Liver (tissue), 3 donors: ENCODE data around the gene HSPG2.

Source experiments
- EGR1 ChIP-seq, 2 donors: IDR thresholded peaks; 2 replicates each; pipeline ENCODE4 v1.6.1; 2016 to 2018; ENCODE audit warnings: antibody characterized with exemption in 2 of 2, low read depth in 2 of 2
- GABPA ChIP-seq, 2 donors: IDR thresholded peaks in 1 of 2; conservative IDR thresholded peaks in 1 of 2; 2 replicates each; pipeline ENCODE4 v1.6.1; 2016; ENCODE audit warnings: antibody characterized with exemption in 2 of 2, mild to moderate bottlenecking in 1 of 2, moderate library complexity in 1 of 2
- JUND ChIP-seq, 2 donors: IDR thresholded peaks; 2 replicates each; pipeline ENCODE4 v1.6.1; 2016; ENCODE audit warnings: antibody characterized with exemption in 2 of 2
- SP1 ChIP-seq: IDR thresholded peaks from 2 replicates; pipeline ENCODE4 v1.6.1; 2018; ENCODE audit warnings: antibody characterized with exemption, mild to moderate bottlenecking
- TAF1 ChIP-seq: conservative IDR thresholded peaks from 2 replicates; pipeline ENCODE4 v1.6.1; 2016; ENCODE audit warnings: antibody characterized with exemption, mild to moderate bottlenecking
- TF ChIP-seq, protein P1 (sequence below): fragments of 150-350 bp; IDR thresholded peaks from 2 replicates; pipeline ENCODE4 v1.5.1; 2017; ENCODE audit warnings: improper control_type of control experiment, low read depth, low read length; ENCODE audit not compliant: missing input control
- TF ChIP-seq, protein P2 (sequence below): IDR thresholded peaks from 2 replicates; pipeline ENCODE4 v1.6.1; 2016; ENCODE audit warnings: antibody characterized with exemption, mild to moderate bottlenecking
- TF ChIP-seq, protein P3 (sequence below): IDR thresholded peaks from 2 replicates; pipeline ENCODE4 v1.6.1; 2016; ENCODE audit warnings: antibody characterized with exemption
- donor health status: healthy.
- donor health status: healthy.

DNA sequence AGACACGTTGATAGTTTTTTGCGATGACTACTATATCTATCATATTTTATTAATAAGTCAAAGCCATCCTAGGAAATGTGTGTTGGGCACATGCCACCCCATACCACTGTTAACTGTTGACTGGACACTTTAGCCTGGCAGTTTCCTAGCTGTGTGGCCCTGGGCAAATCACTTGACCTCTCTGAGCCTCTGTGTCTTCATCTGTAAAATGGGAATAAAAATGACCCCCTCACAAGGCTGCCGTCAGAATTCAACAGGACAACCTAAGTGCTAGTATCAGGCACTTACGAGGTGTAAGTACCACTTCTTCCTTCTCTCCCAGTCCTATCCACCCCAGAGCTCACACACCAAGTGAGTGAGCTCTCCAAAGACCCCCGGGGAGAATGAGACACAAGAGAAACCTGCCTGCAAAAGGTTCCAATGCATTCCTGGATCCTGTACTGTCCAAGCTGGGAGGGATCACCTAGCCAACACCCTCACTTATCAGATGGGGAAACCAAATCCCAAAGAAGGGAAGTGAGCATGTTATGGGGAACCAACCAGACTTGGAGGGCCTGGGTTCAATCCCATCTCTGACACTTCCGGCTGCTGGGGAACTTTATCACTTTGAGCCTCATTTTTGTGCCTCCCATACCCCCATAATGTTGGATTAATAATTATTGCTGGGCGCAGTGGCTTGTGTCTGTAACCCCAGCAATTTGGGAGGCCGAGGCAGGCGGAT is 24.9 kb downstream of the HSPG2 start:
- TF ChIP-seq, protein P1, sequence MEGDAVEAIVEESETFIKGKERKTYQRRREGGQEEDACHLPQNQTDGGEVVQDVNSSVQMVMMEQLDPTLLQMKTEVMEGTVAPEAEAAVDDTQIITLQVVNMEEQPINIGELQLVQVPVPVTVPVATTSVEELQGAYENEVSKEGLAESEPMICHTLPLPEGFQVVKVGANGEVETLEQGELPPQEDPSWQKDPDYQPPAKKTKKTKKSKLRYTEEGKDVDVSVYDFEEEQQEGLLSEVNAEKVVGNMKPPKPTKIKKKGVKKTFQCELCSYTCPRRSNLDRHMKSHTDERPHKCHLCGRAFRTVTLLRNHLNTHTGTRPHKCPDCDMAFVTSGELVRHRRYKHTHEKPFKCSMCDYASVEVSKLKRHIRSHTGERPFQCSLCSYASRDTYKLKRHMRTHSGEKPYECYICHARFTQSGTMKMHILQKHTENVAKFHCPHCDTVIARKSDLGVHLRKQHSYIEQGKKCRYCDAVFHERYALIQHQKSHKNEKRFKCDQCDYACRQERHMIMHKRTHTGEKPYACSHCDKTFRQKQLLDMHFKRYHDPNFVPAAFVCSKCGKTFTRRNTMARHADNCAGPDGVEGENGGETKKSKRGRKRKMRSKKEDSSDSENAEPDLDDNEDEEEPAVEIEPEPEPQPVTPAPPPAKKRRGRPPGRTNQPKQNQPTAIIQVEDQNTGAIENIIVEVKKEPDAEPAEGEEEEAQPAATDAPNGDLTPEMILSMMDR: no peak
- TF ChIP-seq JUND (IDR thresholded peaks at IDR 0.05): no peak
- no peak for TF ChIP-seq TAF1
- no peak for TF ChIP-seq EGR1 (IDR thresholded peaks at IDR 0.05; ENCODE audit: low read depth in 2 of 2)
- TF ChIP-seq, protein P2, sequence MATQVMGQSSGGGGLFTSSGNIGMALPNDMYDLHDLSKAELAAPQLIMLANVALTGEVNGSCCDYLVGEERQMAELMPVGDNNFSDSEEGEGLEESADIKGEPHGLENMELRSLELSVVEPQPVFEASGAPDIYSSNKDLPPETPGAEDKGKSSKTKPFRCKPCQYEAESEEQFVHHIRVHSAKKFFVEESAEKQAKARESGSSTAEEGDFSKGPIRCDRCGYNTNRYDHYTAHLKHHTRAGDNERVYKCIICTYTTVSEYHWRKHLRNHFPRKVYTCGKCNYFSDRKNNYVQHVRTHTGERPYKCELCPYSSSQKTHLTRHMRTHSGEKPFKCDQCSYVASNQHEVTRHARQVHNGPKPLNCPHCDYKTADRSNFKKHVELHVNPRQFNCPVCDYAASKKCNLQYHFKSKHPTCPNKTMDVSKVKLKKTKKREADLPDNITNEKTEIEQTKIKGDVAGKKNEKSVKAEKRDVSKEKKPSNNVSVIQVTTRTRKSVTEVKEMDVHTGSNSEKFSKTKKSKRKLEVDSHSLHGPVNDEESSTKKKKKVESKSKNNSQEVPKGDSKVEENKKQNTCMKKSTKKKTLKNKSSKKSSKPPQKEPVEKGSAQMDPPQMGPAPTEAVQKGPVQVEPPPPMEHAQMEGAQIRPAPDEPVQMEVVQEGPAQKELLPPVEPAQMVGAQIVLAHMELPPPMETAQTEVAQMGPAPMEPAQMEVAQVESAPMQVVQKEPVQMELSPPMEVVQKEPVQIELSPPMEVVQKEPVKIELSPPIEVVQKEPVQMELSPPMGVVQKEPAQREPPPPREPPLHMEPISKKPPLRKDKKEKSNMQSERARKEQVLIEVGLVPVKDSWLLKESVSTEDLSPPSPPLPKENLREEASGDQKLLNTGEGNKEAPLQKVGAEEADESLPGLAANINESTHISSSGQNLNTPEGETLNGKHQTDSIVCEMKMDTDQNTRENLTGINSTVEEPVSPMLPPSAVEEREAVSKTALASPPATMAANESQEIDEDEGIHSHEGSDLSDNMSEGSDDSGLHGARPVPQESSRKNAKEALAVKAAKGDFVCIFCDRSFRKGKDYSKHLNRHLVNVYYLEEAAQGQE: no peak
- TF ChIP-seq, protein P3, sequence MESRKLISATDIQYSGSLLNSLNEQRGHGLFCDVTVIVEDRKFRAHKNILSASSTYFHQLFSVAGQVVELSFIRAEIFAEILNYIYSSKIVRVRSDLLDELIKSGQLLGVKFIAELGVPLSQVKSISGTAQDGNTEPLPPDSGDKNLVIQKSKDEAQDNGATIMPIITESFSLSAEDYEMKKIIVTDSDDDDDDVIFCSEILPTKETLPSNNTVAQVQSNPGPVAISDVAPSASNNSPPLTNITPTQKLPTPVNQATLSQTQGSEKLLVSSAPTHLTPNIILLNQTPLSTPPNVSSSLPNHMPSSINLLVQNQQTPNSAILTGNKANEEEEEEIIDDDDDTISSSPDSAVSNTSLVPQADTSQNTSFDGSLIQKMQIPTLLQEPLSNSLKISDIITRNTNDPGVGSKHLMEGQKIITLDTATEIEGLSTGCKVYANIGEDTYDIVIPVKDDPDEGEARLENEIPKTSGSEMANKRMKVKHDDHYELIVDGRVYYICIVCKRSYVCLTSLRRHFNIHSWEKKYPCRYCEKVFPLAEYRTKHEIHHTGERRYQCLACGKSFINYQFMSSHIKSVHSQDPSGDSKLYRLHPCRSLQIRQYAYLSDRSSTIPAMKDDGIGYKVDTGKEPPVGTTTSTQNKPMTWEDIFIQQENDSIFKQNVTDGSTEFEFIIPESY: no peak
- TF ChIP-seq SP1: no peak
- TF ChIP-seq GABPA (IDR thresholded peaks at IDR 0.05 in 1 of 2, conservative IDR thresholded peaks at IDR 0.05 in 1 of 2): no peak
